SU-DHL-6 (cell line): ENCODE data around the gene DTX2.
"Not testable (repeated sequence)": the region's sequence is repeated elsewhere in the genome, so short reads cannot be mapped to it uniquely, and the experiment has no call there.

Source experiments
- H2AFZ ChIP-seq: fragments of 200-600 bp; sonication (generic); 2 replicates; pipeline ENCODE4 v1.6.1; 2014; ENCODE audit warnings: low read depth, mild to moderate bottlenecking, moderate library complexity, mixed read lengths, antibody characterized with exemption, low read length; ENCODE audit not compliant: severe bottlenecking
- H3F3A ChIP-seq: fragments of 200-600 bp; shearing (Covaris generic); 2 replicates; pipeline ENCODE4 v1.6.0; 2016; ENCODE audit warnings: antibody characterized with exemption, mild to moderate bottlenecking; ENCODE audit not compliant: insufficient read depth
- H3K27ac ChIP-seq: fragments of 200-600 bp; sonication (generic); 2 replicates; pipeline ENCODE4 v1.5.1; 2016; ENCODE audit warnings: low read depth, mild to moderate bottlenecking, low read length, moderate library complexity, mixed read lengths
- H3K27me3 ChIP-seq: fragments of 200-600 bp; sonication (generic), shearing (Covaris generic); 2 replicates; pipeline ENCODE4 v1.6.0; 2014; ENCODE audit warnings: mild to moderate bottlenecking, low read length
- H3K36me3 ChIP-seq: fragments of 200-600 bp; sonication (generic); 2 replicates; pipeline ENCODE4 v1.6.1; 2014; ENCODE audit warnings: mild to moderate bottlenecking, low read length, mixed read lengths
- H3K4me2 ChIP-seq: fragments of 300-600, 200-600 bp; shearing (Covaris generic), sonication (generic); 2 replicates; pipeline ENCODE4 v1.6.0; 2014; ENCODE audit warnings: low read length, low read depth, mild to moderate bottlenecking; ENCODE audit not compliant: poor library complexity, severe bottlenecking
- H3K4me3 ChIP-seq: fragments of 200-600 bp; sonication (generic); 2 replicates; pipeline ENCODE4 v1.5.1; 2014; ENCODE audit warnings: antibody characterized with exemption, low read length, mild to moderate bottlenecking, mixed read lengths; ENCODE audit not compliant: insufficient read depth, poor library complexity, severe bottlenecking
- H3K79me2 ChIP-seq: fragments of 200-600 bp; sonication (generic); 2 replicates; pipeline ENCODE4 v1.6.1; 2014; ENCODE audit warnings: mild to moderate bottlenecking, low read length, moderate library complexity; ENCODE audit not compliant: insufficient read depth
- H3K9ac ChIP-seq: fragments of 200-600 bp; sonication (generic); 2 replicates; pipeline ENCODE4 v1.7.0; 2014; ENCODE audit warnings: mild to moderate bottlenecking, low read length
- H3K9me2 ChIP-seq: fragments of 200-600 bp; sonication (generic); replicated peaks from 2 replicates; pipeline ENCODE4 v1.6.1; 2014; ENCODE audit warnings: low read length; ENCODE audit not compliant: insufficient read depth
- H3K9me3 ChIP-seq: fragments of 200-600 bp; sonication (generic); 2 replicates; pipeline ENCODE4 v1.6.1; 2014; ENCODE audit warnings: low read length, mixed read lengths; ENCODE audit not compliant: insufficient read depth
- H4K20me1 ChIP-seq: fragments of 200-600 bp; sonication (generic); 2 replicates; pipeline ENCODE4 v1.6.1; 2014; ENCODE audit warnings: low read depth, mild to moderate bottlenecking, antibody characterized with exemption, low read length, moderate library complexity, mixed read lengths

Gene DTX2

GRCh38 chr7:76499201-76499923 is 37.9 kb downstream of the DTX2 start:
- H3K36me3 ChIP-seq, H4K20me1 ChIP-seq, H3K9ac ChIP-seq, H3K79me2 ChIP-seq, H3K9me3 ChIP-seq, H3K4me3 ChIP-seq, H3K27me3 ChIP-seq, H3K4me2 ChIP-seq, H3F3A ChIP-seq, H2AFZ ChIP-seq, H3K27ac ChIP-seq, H3K9me2 ChIP-seq: not testable (repeated sequence)

- H3K9me3 ChIP-seq, H3K79me2 ChIP-seq, H2AFZ ChIP-seq, H3K27ac ChIP-seq, H3K9me2 ChIP-seq, H3F3A ChIP-seq, H4K20me1 ChIP-seq, H3K27me3 ChIP-seq, H3K4me3 ChIP-seq, H3K4me2 ChIP-seq, H3K36me3 ChIP-seq, H3K9ac ChIP-seq: not testable (repeated sequence)
These were observed 38.4 kb downstream of the DTX2 start for GRCh38 chr7:76499924-76500241.

GRCh38 chr7:76502224-76502623 is 40.7 kb downstream of the DTX2 start:
- H3F3A ChIP-seq, H3K9ac ChIP-seq, H2AFZ ChIP-seq, H3K79me2 ChIP-seq, H3K27me3 ChIP-seq, H3K27ac ChIP-seq, H3K9me2 ChIP-seq, H4K20me1 ChIP-seq, H3K9me3 ChIP-seq, H3K4me2 ChIP-seq, H3K36me3 ChIP-seq, H3K4me3 ChIP-seq: not testable (repeated sequence)

GRCh38 chr7:76502836-76503235 is 41.3 kb downstream of the DTX2 start:
- H3K27ac ChIP-seq: not testable (repeated sequence)

GRCh38 chr7:76503244-76503643 is 41.7 kb downstream of the DTX2 start:
- H2AFZ ChIP-seq, H3K4me2 ChIP-seq, H3K9ac ChIP-seq, H3K27me3 ChIP-seq, H3K9me2 ChIP-seq, H3K4me3 ChIP-seq, H3K79me2 ChIP-seq, H3K9me3 ChIP-seq, H4K20me1 ChIP-seq, H3K36me3 ChIP-seq, H3K27ac ChIP-seq, H3F3A ChIP-seq: not testable (repeated sequence)

More at GRCh38 chr7:76502836-76503235, 41.3 kb downstream of the DTX2 start:
- H3K9ac ChIP-seq, H3K9me3 ChIP-seq, H3K27me3 ChIP-seq, H3K79me2 ChIP-seq, H3K36me3 ChIP-seq, H3F3A ChIP-seq, H3K9me2 ChIP-seq, H4K20me1 ChIP-seq, H2AFZ ChIP-seq, H3K4me2 ChIP-seq, H3K4me3 ChIP-seq: not testable (repeated sequence)

- H2AFZ ChIP-seq, H3K36me3 ChIP-seq, H3K79me2 ChIP-seq, H3F3A ChIP-seq, H3K9ac ChIP-seq, H4K20me1 ChIP-seq, H3K9me3 ChIP-seq, H3K27me3 ChIP-seq, H3K9me2 ChIP-seq, H3K4me2 ChIP-seq, H3K4me3 ChIP-seq, H3K27ac ChIP-seq: not testable (repeated sequence)
These were observed 43.0 kb downstream of the DTX2 start for GRCh38 chr7:76504351-76505167.
